Activated CD4-positive, alpha-beta T cell treated with anti-CD3 and anti-CD28 coated beads, Interleukin-2, amount 10 ng/mL, durations not matched to agents 24 days and 14 days (primary cell): Measurements from ENCODE around the gene ZFP91. TPM values are rescaled to one million over a fixed set of nuclear protein-coding genes. Genes with fewer than 3 reads are reported as not detected.
A peak's percentile ranks its signal among the peaks of the same experiment; 100 is the strongest.

ENCODE experiments used
- DNase-seq: peaks from one replicate; pipeline ENCODE4 v3.0.0; 2022
- H3K27ac Mint-ChIP-seq: one replicate; pipeline ENCODE4 v1.8.0; 2022; ENCODE audit warnings: mild to moderate bottlenecking, mixed read lengths
- H3K27me3 Mint-ChIP-seq: one replicate; pipeline ENCODE4 v1.8.0; 2022; ENCODE audit warnings: mixed read lengths
- H3K36me3 Mint-ChIP-seq: one replicate; pipeline ENCODE4 v1.8.0; 2022; ENCODE audit warnings: low read depth, mild to moderate bottlenecking, mixed read lengths
- H3K4me1 Mint-ChIP-seq: one replicate; pipeline ENCODE4 v1.8.0; 2021; ENCODE audit warnings: mixed read lengths
- H3K4me3 Mint-ChIP-seq: one replicate; pipeline ENCODE4 v1.8.0; 2022; ENCODE audit warnings: mild to moderate bottlenecking, moderate library complexity, mixed read lengths
- H3K9me3 Mint-ChIP-seq: one replicate; pipeline ENCODE4 v1.8.0; 2021; ENCODE audit warnings: mixed read lengths
- intact Hi-C: fragments of 100-400 bp; cut with micrococcal nuclease; formaldehyde crosslinking; loops from one replicate; pipeline ENCODE4 v1.15.1; 2023
- total RNA-seq: library from RNA; stranded (reverse); gene quantifications from 2 replicates; pipeline ENCODE4 v1.2.3, GENCODE V29; 2022

The ZFP91 gene
- total RNA-seq, 1 donor from 2014 or later: 57.4 TPM

- peaks cover 4% of the 10 kb centered on the region for H3K27me3 Mint-ChIP-seq
- DNase-seq: peak; percentile 87
- H3K36me3 Mint-ChIP-seq: peaks cover 30% of the 10 kb centered on the region
- H3K27ac Mint-ChIP-seq: peak within 1 kb of the TSS; percentile 100
- intact Hi-C loops: loop anchor here (2.0 to 5.0 kb wide), 4 partner anchors 99 to 1238 kb away; partner anchors contain the start of genes P2RX3, SLC43A3 and SSRP1
- H3K4me3 Mint-ChIP-seq: peak within 1 kb of the TSS; percentile 93
- H3K4me1 Mint-ChIP-seq: peaks cover 62% of the 10 kb centered on the region
- H3K9me3 Mint-ChIP-seq: no peaks in the 10 kb centered on the region
Measured at GRCh38 chr11:58575377-58576020, 3.4 kb upstream of the ZFP91 start, which contains the start of gene LPXN. TSS of gene LPXN (minus strand) at chr11:58575856. CDS start at chr11:58575772, 84 bp downstream.

- peaks cover 66% of the 10 kb centered on the region for H3K4me1 Mint-ChIP-seq
- peak; percentile 65 for DNase-seq
- peak overlapping the region; percentile 93 for H3K4me3 Mint-ChIP-seq
- H3K27me3 Mint-ChIP-seq: peaks cover 4% of the 10 kb centered on the region
- peaks cover 32% of the 10 kb centered on the region for H3K36me3 Mint-ChIP-seq
- intact Hi-C loops: loop anchor here (1.0 to 5.0 kb wide), 4 partner anchors 52 to 1240 kb away; partner anchors contain the start of genes P2RX3 and SSRP1
- H3K27ac Mint-ChIP-seq: peak overlapping the region; percentile 100
- no peaks in the 10 kb centered on the region for H3K9me3 Mint-ChIP-seq
Measured at GRCh38 chr11:58576887-58577471, 1.9 kb upstream of the ZFP91 start.

GRCh38 chr11:58577555-58578135 lies 1.2 kb upstream of the ZFP91 start:
- intact Hi-C loops: loop anchor here (1.0 to 5.0 kb wide), 15 partner anchors 36 to 1240 kb away; partner anchors contain the start of genes FAM111B, MED19, OSBP and P2RX3
- Mint-ChIP-seq H3K36me3 (peaks cover 32% of the 10 kb centered on the region), H3K4me1 (peaks cover 68% of the 10 kb centered on the region), H3K9me3 (no peaks in the 10 kb centered on the region), H3K27ac (peak overlapping the region; percentile 100), H3K27me3 (peaks cover 4% of the 10 kb centered on the region), H3K4me3 (peak overlapping the region; percentile 93)
- DNase-seq: peak; percentile 91

GRCh38 chr11:58578136-58578634 lies 678 bp upstream of the ZFP91 start:
- Mint-ChIP-seq H3K27ac (peak overlapping the region; percentile 100), H3K36me3 (peaks cover 33% of the 10 kb centered on the region), H3K4me1 (peaks cover 69% of the 10 kb centered on the region), H3K4me3 (peak overlapping the region; percentile 93), H3K9me3 (no peaks in the 10 kb centered on the region), H3K27me3 (peaks cover 4% of the 10 kb centered on the region)
- peak; percentile 97 for DNase-seq
- intact Hi-C loops: loop anchor here (1.0 to 5.0 kb wide), 12 partner anchors 35 to 1241 kb away; partner anchors contain the start of genes FAM111B, MED19, OSBP and P2RX3

- H3K27ac Mint-ChIP-seq: peak overlapping the region; percentile 100
- intact Hi-C loops: loop anchor here (1.0 to 5.0 kb wide), 10 partner anchors 18 to 1242 kb away; partner anchors contain the start of genes CLP1, FAM111B, OSBP and P2RX3
- no peaks in the 10 kb centered on the region for H3K9me3 Mint-ChIP-seq
- DNase-seq: peak; percentile 97
- peaks cover 32% of the 10 kb centered on the region for H3K36me3 Mint-ChIP-seq
- H3K4me3 Mint-ChIP-seq: peak overlapping the region; percentile 93
- peaks cover 4% of the 10 kb centered on the region for H3K27me3 Mint-ChIP-seq
- peaks cover 66% of the 10 kb centered on the region for H3K4me1 Mint-ChIP-seq
Measured at GRCh38 chr11:58579192-58580129, 598 bp downstream of the ZFP91 start.

GRCh38 chr11:58580311-58580710 lies 1.4 kb downstream of the ZFP91 start:
- intact Hi-C loops: loop anchor here (1.0 kb wide), 1 partner anchor 17 kb away; no protein-coding TSS in a partner anchor
- Mint-ChIP-seq H3K36me3 (peaks cover 27% of the 10 kb centered on the region), H3K27ac (peak overlapping the region; percentile 95), H3K9me3 (no peaks in the 10 kb centered on the region), H3K27me3 (peaks cover 4% of the 10 kb centered on the region), H3K4me1 (peaks cover 61% of the 10 kb centered on the region), H3K4me3 (peak overlapping the region; percentile 93)
- DNase-seq: no peak

- H3K9me3 Mint-ChIP-seq: no peaks in the 10 kb centered on the region
- peak overlapping the region; percentile 44 for H3K4me3 Mint-ChIP-seq
Measured at GRCh38 chr11:58582437-58582836, 3.6 kb downstream of the ZFP91 start.

GRCh38 chr11:58586998-58587397 lies 8.1 kb downstream of the ZFP91 start:
- Mint-ChIP-seq H3K4me1 (peaks cover 37% of the 10 kb centered on the region), H3K27ac (no peak overlapping the region), H3K36me3 (peaks cover 32% of the 10 kb centered on the region), H3K4me3 (no peak overlapping the region), H3K9me3 (no peaks in the 10 kb centered on the region), H3K27me3 (no peaks in the 10 kb centered on the region)
- DNase-seq: no peak
- intact Hi-C loops: no loop called here

More at GRCh38 chr11:58582437-58582836, 3.6 kb downstream of the ZFP91 start:
- H3K27me3 Mint-ChIP-seq: peaks cover 4% of the 10 kb centered on the region
- DNase-seq: no peak
- H3K4me1 Mint-ChIP-seq: peaks cover 51% of the 10 kb centered on the region
- H3K36me3 Mint-ChIP-seq: peaks cover 38% of the 10 kb centered on the region
- peak overlapping the region; percentile 12 for H3K27ac Mint-ChIP-seq
- intact Hi-C loops: no loop called here

- peaks cover 44% of the 10 kb centered on the region for H3K4me1 Mint-ChIP-seq
- H3K36me3 Mint-ChIP-seq: peaks cover 42% of the 10 kb centered on the region
- H3K27me3 Mint-ChIP-seq: no peaks in the 10 kb centered on the region
- H3K4me3 Mint-ChIP-seq: no peak overlapping the region
- no peak for DNase-seq
- no peaks in the 10 kb centered on the region for H3K9me3 Mint-ChIP-seq
- no peak overlapping the region for H3K27ac Mint-ChIP-seq
- intact Hi-C loops: no loop called here
Measured at GRCh38 chr11:58591659-58592058, 12.8 kb downstream of the ZFP91 start.

- intact Hi-C loops: no loop called here
- H3K9me3 Mint-ChIP-seq: no peaks in the 10 kb centered on the region
- peak overlapping the region; percentile 62 for H3K27ac Mint-ChIP-seq
- DNase-seq: no peak
- H3K4me3 Mint-ChIP-seq: no peak overlapping the region
- peaks cover 37% of the 10 kb centered on the region for H3K36me3 Mint-ChIP-seq
- peaks cover 48% of the 10 kb centered on the region for H3K4me1 Mint-ChIP-seq
- no peaks in the 10 kb centered on the region for H3K27me3 Mint-ChIP-seq
Measured at GRCh38 chr11:58592760-58593472, 14.1 kb downstream of the ZFP91 start.

GRCh38 chr11:58594826-58595225 lies 16.0 kb downstream of the ZFP91 start:
- H3K9me3 Mint-ChIP-seq: no peaks in the 10 kb centered on the region
- peaks cover 52% of the 10 kb centered on the region for H3K4me1 Mint-ChIP-seq
- no peak for DNase-seq
- intact Hi-C loops: no loop called here
- no peaks in the 10 kb centered on the region for H3K27me3 Mint-ChIP-seq
- no peak overlapping the region for H3K27ac Mint-ChIP-seq
- no peak overlapping the region for H3K4me3 Mint-ChIP-seq
- H3K36me3 Mint-ChIP-seq: peaks cover 40% of the 10 kb centered on the region

GRCh38 chr11:58596621-58597020 lies 17.8 kb downstream of the ZFP91 start:
- peaks cover 43% of the 10 kb centered on the region for H3K36me3 Mint-ChIP-seq
- no peak overlapping the region for H3K4me3 Mint-ChIP-seq
- peaks cover 54% of the 10 kb centered on the region for H3K4me1 Mint-ChIP-seq
- H3K27ac Mint-ChIP-seq: peak overlapping the region; percentile 17
- intact Hi-C loops: loop anchor here (1.0 to 2.0 kb wide), 2 partner anchors 14 to 16 kb away; no protein-coding TSS in a partner anchor
- H3K9me3 Mint-ChIP-seq: no peaks in the 10 kb centered on the region
- H3K27me3 Mint-ChIP-seq: no peaks in the 10 kb centered on the region
- no peak for DNase-seq
